G401.6 (cell line): ENCODE measurements around the gene IL11RA.

ENCODE experiments used
- FAIRE-seq: peaks from 2 replicates; lab custom pipeline; 2012; peaks lifted over from hg19 to GRCh38; lab: Jason Lieb, UNC

Gene IL11RA

GRCh38 chr9:34651876-34652601 is at the start of gene IL11RA:
Gene IL11RA, plus strand, starts transcription at chr9:34652185. Its CDS starts 3,033 bp downstream, at chr9:34655218.
- no peak for FAIRE-seq

- FAIRE-seq = peak; percentile 93
Observed at GRCh38 chr9:34603610-34604231, 48.3 kb upstream of the IL11RA start.

- no peak for FAIRE-seq
Observed at GRCh38 chr9:34606190-34606589, 45.8 kb upstream of the IL11RA start.

GRCh38 chr9:34606905-34607304 is 45.1 kb upstream of the IL11RA start:
- FAIRE-seq = no peak

GRCh38 chr9:34607331-34607730 is 44.7 kb upstream of the IL11RA start:
- FAIRE-seq = no peak

GRCh38 chr9:34610434-34611206 is 41.4 kb upstream of the IL11RA start:
- FAIRE-seq = no peak

GRCh38 chr9:34611251-34611810 is 40.7 kb upstream of the IL11RA start:
- no peak for FAIRE-seq

- FAIRE-seq = no peak
Observed at GRCh38 chr9:34611811-34612787, 39.9 kb upstream of the IL11RA start, which contains the start of gene RPP25L. Gene RPP25L, minus strand, starts transcription at chr9:34612097. Its CDS starts 801 bp downstream, at chr9:34611296.

- FAIRE-seq = no peak
Observed at GRCh38 chr9:34612788-34613390, 39.1 kb upstream of the IL11RA start.

GRCh38 chr9:34615132-34615531 is 36.9 kb upstream of the IL11RA start:
- FAIRE-seq = no peak

- peak; percentile 97 for FAIRE-seq
Observed at GRCh38 chr9:34620061-34620994, 31.7 kb upstream of the IL11RA start, which contains the start of gene DCTN3. Gene DCTN3, minus strand, starts transcription at chr9:34620495. Its CDS starts 31 bp downstream, at chr9:34620464.

- FAIRE-seq = no peak
Observed at GRCh38 chr9:34623374-34624235, 28.4 kb upstream of the IL11RA start.

- FAIRE-seq = no peak
Observed at GRCh38 chr9:34624475-34625185, 27.4 kb upstream of the IL11RA start.

GRCh38 chr9:34625186-34625486 is 26.8 kb upstream of the IL11RA start:
- FAIRE-seq = no peak

GRCh38 chr9:34627716-34628655 is 24.0 kb upstream of the IL11RA start:
- FAIRE-seq = no peak

GRCh38 chr9:34628656-34629490 is 23.1 kb upstream of the IL11RA start, which contains the start of gene ARID3C:
Gene ARID3C, minus strand, starts transcription at chr9:34629066. Its CDS starts 1,052 bp downstream, at chr9:34628014.
- no peak for FAIRE-seq
